GM12878 (cell line): Measurements from ENCODE around the gene PLCB4.

Source experiments
- CEBPB ChIP-seq, 2 experiments: fragments of 150-350 bp in 1 of 2; IDR thresholded peaks; 2 replicates each; pipeline ENCODE4 v1.6.1; 2012 to 2014; ENCODE audit warnings: low read depth in 2 of 2, low read length in 2 of 2, borderline replicate concordance in 1 of 2, inconsistent platforms in 1 of 2
- CTCF ChIP-seq, 3 experiments: IDR thresholded peaks in 2 of 3; conservative IDR thresholded peaks in 1 of 3; 2 replicates each; pipeline ENCODE4 v1.5.1; 2011; ENCODE audit warnings: low read depth in 3 of 3, low read length in 3 of 3, mild to moderate bottlenecking in 3 of 3, control low read depth in 2 of 3, moderate library complexity in 2 of 3, inconsistent platforms in 1 of 3, mixed read lengths in 1 of 3; ENCODE audit not compliant: control insufficient read depth in 2 of 3, insufficient read depth in 1 of 3; ENCODE audit errors: extremely low read depth in 1 of 3
- EP300 ChIP-seq, 2 experiments: fragments of 150-350 bp in 1 of 2; IDR thresholded peaks; 2 replicates each; pipeline ENCODE4 v1.6.1; 2011 to 2012; ENCODE audit warnings: low read depth in 2 of 2, low read length in 2 of 2, borderline replicate concordance in 1 of 2, improper control_type of control experiment in 1 of 2, inconsistent platforms in 1 of 2; ENCODE audit not compliant: control insufficient read depth in 1 of 2
- KDM1A ChIP-seq: fragments of 200-600 bp; sonication (generic); IDR thresholded peaks from 2 replicates; pipeline ENCODE4 v1.6.1; 2016; ENCODE audit warnings: borderline replicate concordance
- NKRF ChIP-seq: fragments of 450-650 bp; conservative IDR thresholded peaks from 2 replicates; pipeline ENCODE4 v1.6.1; 2017; ENCODE audit warnings: mild to moderate bottlenecking, moderate library complexity
- NR2C2 ChIP-seq: IDR thresholded peaks from 2 replicates; pipeline ENCODE4 v1.6.1; 2011; ENCODE audit warnings: borderline replicate concordance, low read depth; ENCODE audit not compliant: control insufficient read depth, insufficient read length
- PKNOX1 ChIP-seq: fragments of 450-650 bp; IDR thresholded peaks from 2 replicates; pipeline ENCODE4 v1.6.1; 2016; ENCODE audit warnings: mild to moderate bottlenecking
- POLR2A ChIP-seq: IDR thresholded peaks from 2 replicates; pipeline ENCODE4 v1.6.1; 2011; ENCODE audit warnings: low read depth, mild to moderate bottlenecking, low read length
- POLR2AphosphoS5 ChIP-seq: IDR thresholded peaks from 2 replicates; pipeline ENCODE4 v1.6.1; 2011; ENCODE audit warnings: mild to moderate bottlenecking, low read length, inconsistent platforms
- SREBF1 ChIP-seq: IDR thresholded peaks from 2 replicates; pipeline ENCODE4 v1.6.1; 2012; ENCODE audit warnings: mild to moderate bottlenecking, low read length
- STAT3 ChIP-seq: IDR thresholded peaks from 2 replicates; pipeline ENCODE4 v1.6.1; 2011; ENCODE audit warnings: low read depth, low read length, improper control_type of control experiment
- YY1 ChIP-seq: IDR thresholded peaks from 2 replicates; pipeline ENCODE4 v1.6.1; 2011; ENCODE audit warnings: low read depth, mild to moderate bottlenecking, low read length

DNA sequence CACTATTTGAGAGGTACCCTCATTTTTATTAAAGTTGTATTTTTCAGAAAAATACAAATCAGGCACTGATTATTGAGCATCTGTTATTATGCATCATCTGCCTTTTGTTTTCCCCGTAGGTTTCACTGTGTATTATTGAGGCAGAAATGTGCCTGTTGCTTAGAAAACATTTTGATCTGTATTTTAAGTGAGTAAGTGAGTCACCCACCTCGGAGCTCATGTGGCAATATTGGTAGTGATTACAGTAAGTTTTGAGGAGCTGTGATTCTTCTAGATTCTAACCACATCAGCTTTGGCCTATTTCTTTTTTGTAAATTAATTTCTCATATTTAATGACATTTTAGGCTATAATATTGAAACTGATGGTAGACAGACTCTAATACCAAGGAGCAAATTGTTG is 385.9 kb downstream of the PLCB4 start:
- TF ChIP-seq POLR2A (no peak), NR2C2 (no peak), PKNOX1 (no peak), POLR2AphosphoS5 (no peak), STAT3 (no peak), NKRF (no peak), CTCF (IDR thresholded peaks at IDR 0.05 in 2 of 3, conservative IDR thresholded peaks at IDR 0.05 in 1 of 3; ENCODE audit: control insufficient read depth in 2 of 3, extremely low read depth in 1 of 3, insufficient read depth in 1 of 3, low read depth in 3 of 3, low read length in 3 of 3) (no peak), KDM1A (no peak), SREBF1 (no peak), EP300 (IDR thresholded peaks at IDR 0.05; ENCODE audit: borderline replicate concordance in 1 of 2, control insufficient read depth in 1 of 2, low read depth in 2 of 2, low read length in 2 of 2) (no peak), YY1 (no peak), CEBPB (IDR thresholded peaks at IDR 0.05; ENCODE audit: borderline replicate concordance in 1 of 2, low read depth in 2 of 2, low read length in 2 of 2) (no peak)
